Measurements from ENCODE around the gene NCKAP1. TPM values are rescaled to one million over a fixed set of nuclear protein-coding genes. Genes with fewer than 3 reads are reported as not detected.
A peak's percentile ranks its signal among the peaks of the same experiment; 100 is the strongest.

The NCKAP1 gene
- total and polyA plus RNA-seq, 10 of the 15 experiments (the other 5 are each of a cell fraction or from before 2014, with no cell fraction given), result 0.11 to 1.5 (median 0.52) TPM

GRCh38 chr2:182972548-182972942 lies 65.7 kb downstream of the NCKAP1 start:
- ATAC-seq (no peak), FAIRE-seq (no peak), DNase-seq (ENCODE audit: low read depth, low spot score) (no peak)
- no peak overlapping the region for H3K4me3 ChIP-seq
- intact Hi-C loops (cut with micrococcal nuclease; ENCODE audit: unreplicated experiment) (no loop called here), in situ Hi-C loops (cut with MboI) (no loop called here)
- H3K27ac ChIP-seq (ENCODE audit: control insufficient read depth, insufficient read depth), result no peak overlapping the region
- H4K20me1 ChIP-seq (ENCODE audit: control insufficient read depth, insufficient read depth), result no peaks in the 10 kb centered on the region
- 65% methylated on average over 3 of the region's 3 CpGs for WGBS (ENCODE audit: insufficient coverage, insufficient replicate concordance, low lambda C conversion rate, missing lambda C conversion rate)
- TF ChIP-seq HDGF (IDR thresholded peaks at IDR 0.05), result no peak
- TF ChIP-seq BACH1 (IDR thresholded peaks at IDR 0.05; ENCODE audit: borderline replicate concordance), result no peak
- no peak for TF ChIP-seq SPI1 (IDR thresholded peaks at IDR 0.05; ENCODE audit: borderline replicate concordance, insufficient read depth, low read depth, low read length)
- TF ChIP-seq BMI1 (IDR thresholded peaks at IDR 0.05; ENCODE audit: borderline replicate concordance), result no peak
- TF ChIP-seq POLR2AphosphoS2 (IDR thresholded peaks at IDR 0.05; ENCODE audit: low read depth, low read length), result no peak
- POLR2A ChIA-PET, result no interaction called here
- CTCF ChIA-PET, result interaction anchor here (1.5 kb wide), 1 partner anchor 22 kb away, joined by 3 read pairs; no protein-coding TSS in a partner anchor
- H2AFZ ChIP-seq (ENCODE audit: control insufficient read depth, low read depth, low read length), result no peak overlapping the region
- no TSS peak for BruUV-seq (replicated peaks)
- H3K4me2 ChIP-seq (ENCODE audit: control insufficient read depth, insufficient read depth), result no peak overlapping the region
- SMC1A ChIA-PET (ENCODE audit: uncharacterized antibody, unreplicated experiment), result no interaction called here
- H3K27me3 ChIP-seq (replicated peaks in 1 of 2; ENCODE audit: control insufficient read depth in 2 of 2, insufficient read depth in 2 of 2, low read length in 1 of 2), result no peaks in the 10 kb centered on the region
- H3K9me3 ChIP-seq (replicated peaks; ENCODE audit: control insufficient read depth, insufficient read depth, low read length), result no peaks in the 10 kb centered on the region; the same call in 2 of the 3 replicates
- no peak overlapping the region for H3K9ac ChIP-seq (ENCODE audit: control insufficient read depth, insufficient read depth, low read length)
- H3K36me3 ChIP-seq (ENCODE audit: control insufficient read depth in 2 of 2, insufficient read depth in 2 of 2, low read length in 1 of 2), result no peaks in the 10 kb centered on the region
- H3K79me2 ChIP-seq (ENCODE audit: control insufficient read depth, insufficient read depth, low read length), result no peaks in the 10 kb centered on the region
- H3K4me1 ChIP-seq (ENCODE audit: control insufficient read depth, insufficient read depth, low read length), result no peaks in the 10 kb centered on the region
- RAD21 ChIA-PET (ENCODE audit: unreplicated experiment), result interaction anchor here (1.3 kb wide), 1 partner anchor 8 kb away, joined by 4 read pairs; no protein-coding TSS in a partner anchor

DNA sequence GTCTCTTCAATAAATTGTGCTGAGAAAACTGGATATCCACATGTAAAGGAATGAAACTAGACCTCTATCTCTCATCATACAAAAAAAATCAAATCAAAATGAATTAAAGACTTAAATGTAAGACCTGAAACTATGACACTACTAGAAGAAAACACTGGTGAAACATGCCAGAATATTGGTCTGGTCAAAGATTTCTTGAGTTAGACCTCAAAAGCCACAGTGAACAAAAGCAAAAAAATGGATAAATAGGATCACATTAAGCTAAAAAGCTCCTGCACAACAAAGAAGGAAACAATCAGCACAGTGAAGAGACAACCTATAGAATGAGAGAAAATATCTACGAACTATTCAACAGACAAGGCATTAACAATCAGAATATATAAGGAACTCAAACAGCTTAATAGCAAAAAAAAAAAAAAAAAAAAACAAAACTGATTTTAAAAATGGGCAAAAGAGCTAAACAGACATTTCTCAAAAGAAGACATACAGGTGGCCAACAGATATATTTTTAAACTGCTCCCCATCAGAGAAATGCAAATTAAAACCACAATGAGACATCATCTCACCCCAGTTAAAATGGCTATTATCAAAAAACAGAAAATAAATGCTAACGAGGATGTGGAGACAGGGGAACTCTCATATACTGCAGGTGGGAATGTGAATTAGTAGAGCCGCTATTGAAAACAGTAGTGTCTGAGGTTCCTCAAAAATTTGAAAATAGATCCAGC lies 66.3 kb downstream of the NCKAP1 start:
- 0 out of 2 replicates have a peak, but pooled peaks have one; percentile 17 for TF ChIP-seq NFIC (IDR thresholded peaks at IDR 0.05; ENCODE audit: low read depth, low read length)
- no peak for TF ChIP-seq ETV6 (conservative IDR thresholded peaks at IDR 0.05 in 1 of 2, IDR thresholded peaks at IDR 0.05 in 1 of 2; ENCODE audit: borderline replicate concordance in 1 of 2, low read depth in 1 of 2)
- TF ChIP-seq RUNX3 (IDR thresholded peaks at IDR 0.05; ENCODE audit: low read length), result peak; percentile 46
- TF ChIP-seq, protein P1, sequence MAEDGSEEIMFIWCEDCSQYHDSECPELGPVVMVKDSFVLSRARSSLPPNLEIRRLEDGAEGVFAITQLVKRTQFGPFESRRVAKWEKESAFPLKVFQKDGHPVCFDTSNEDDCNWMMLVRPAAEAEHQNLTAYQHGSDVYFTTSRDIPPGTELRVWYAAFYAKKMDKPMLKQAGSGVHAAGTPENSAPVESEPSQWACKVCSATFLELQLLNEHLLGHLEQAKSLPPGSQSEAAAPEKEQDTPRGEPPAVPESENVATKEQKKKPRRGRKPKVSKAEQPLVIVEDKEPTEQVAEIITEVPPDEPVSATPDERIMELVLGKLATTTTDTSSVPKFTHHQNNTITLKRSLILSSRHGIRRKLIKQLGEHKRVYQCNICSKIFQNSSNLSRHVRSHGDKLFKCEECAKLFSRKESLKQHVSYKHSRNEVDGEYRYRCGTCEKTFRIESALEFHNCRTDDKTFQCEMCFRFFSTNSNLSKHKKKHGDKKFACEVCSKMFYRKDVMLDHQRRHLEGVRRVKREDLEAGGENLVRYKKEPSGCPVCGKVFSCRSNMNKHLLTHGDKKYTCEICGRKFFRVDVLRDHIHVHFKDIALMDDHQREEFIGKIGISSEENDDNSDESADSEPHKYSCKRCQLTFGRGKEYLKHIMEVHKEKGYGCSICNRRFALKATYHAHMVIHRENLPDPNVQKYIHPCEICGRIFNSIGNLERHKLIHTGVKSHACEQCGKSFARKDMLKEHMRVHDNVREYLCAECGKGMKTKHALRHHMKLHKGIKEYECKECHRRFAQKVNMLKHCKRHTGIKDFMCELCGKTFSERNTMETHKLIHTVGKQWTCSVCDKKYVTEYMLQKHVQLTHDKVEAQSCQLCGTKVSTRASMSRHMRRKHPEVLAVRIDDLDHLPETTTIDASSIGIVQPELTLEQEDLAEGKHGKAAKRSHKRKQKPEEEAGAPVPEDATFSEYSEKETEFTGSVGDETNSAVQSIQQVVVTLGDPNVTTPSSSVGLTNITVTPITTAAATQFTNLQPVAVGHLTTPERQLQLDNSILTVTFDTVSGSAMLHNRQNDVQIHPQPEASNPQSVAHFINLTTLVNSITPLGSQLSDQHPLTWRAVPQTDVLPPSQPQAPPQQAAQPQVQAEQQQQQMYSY (CRISPR knock-in tag; IDR thresholded peaks at IDR 0.05), result no peak
- TF ChIP-seq SUZ12 (IDR thresholded peaks at IDR 0.05; ENCODE audit: unreplicated experiment), result no peak
- peak; percentile 74 for FAIRE-seq
- RAD21 ChIA-PET (ENCODE audit: unreplicated experiment), result interaction anchor here (1.3 kb wide), 1 partner anchor 8 kb away, joined by 4 read pairs; no protein-coding TSS in a partner anchor
- no peak overlapping the region for H3K9ac ChIP-seq (ENCODE audit: control insufficient read depth, insufficient read depth, low read length)
- intact Hi-C loops (cut with micrococcal nuclease; ENCODE audit: unreplicated experiment), result no loop called here
- ATAC-seq, result no peak
- H3K4me1 ChIP-seq (ENCODE audit: control insufficient read depth, insufficient read depth, low read length), result no peaks in the 10 kb centered on the region
- H3K27me3 ChIP-seq (replicated peaks in 1 of 2; ENCODE audit: control insufficient read depth in 2 of 2, insufficient read depth in 2 of 2, low read length in 1 of 2), result no peaks in the 10 kb centered on the region
- SMC1A ChIA-PET (ENCODE audit: uncharacterized antibody, unreplicated experiment), result no interaction called here
- CTCF ChIA-PET, result interaction anchor here (1.2 to 1.5 kb wide), 2 partner anchors 14 to 22 kb away, joined by 3 read pairs; no protein-coding TSS in a partner anchor
- 0% methylated on average over 3 of the region's 3 CpGs for WGBS (ENCODE audit: insufficient coverage, insufficient replicate concordance, low lambda C conversion rate, missing lambda C conversion rate)
- in situ Hi-C loops (cut with MboI), result no loop called here
- BruUV-seq (replicated peaks), result no TSS peak
- H3K9me3 ChIP-seq (replicated peaks; ENCODE audit: control insufficient read depth, insufficient read depth, low read length), result no peaks in the 10 kb centered on the region; the same call in 2 of the 3 replicates
- no peak for DNase-seq (ENCODE audit: low read depth, low spot score)
- H3K27ac ChIP-seq (ENCODE audit: control insufficient read depth, insufficient read depth), result no peak overlapping the region
- no peak overlapping the region for H3K4me3 ChIP-seq
- no peaks in the 10 kb centered on the region for H3K36me3 ChIP-seq (ENCODE audit: control insufficient read depth in 2 of 2, insufficient read depth in 2 of 2, low read length in 1 of 2)
- H3K79me2 ChIP-seq (ENCODE audit: control insufficient read depth, insufficient read depth, low read length), result no peaks in the 10 kb centered on the region
- no peaks in the 10 kb centered on the region for H4K20me1 ChIP-seq (ENCODE audit: control insufficient read depth, insufficient read depth)
- H2AFZ ChIP-seq (ENCODE audit: control insufficient read depth, low read depth, low read length), result no peak overlapping the region
- POLR2A ChIA-PET, result interaction anchor here (0.6 kb wide), 2 partner anchors 23 to 318 kb away, joined by 3 to 5 read pairs; no protein-coding TSS in a partner anchor
- H3K4me2 ChIP-seq (ENCODE audit: control insufficient read depth, insufficient read depth), result no peak overlapping the region
